Panc1 (cell line): Measurements from ENCODE around the gene ZNF570.

Experiments used
- CTCF ChIP-seq: fragments of 450-650 bp; IDR thresholded peaks from 2 replicates; pipeline ENCODE4 v1.5.1; 2017; ENCODE audit warnings: mild to moderate bottlenecking
- POLR2AphosphoS5 ChIP-seq: IDR thresholded peaks from 2 replicates; pipeline ENCODE4 v1.6.1; 2012; ENCODE audit warnings: mild to moderate bottlenecking, low read depth, low read length, moderate library complexity
- SIN3A ChIP-seq: IDR thresholded peaks from 2 replicates; pipeline ENCODE4 v1.6.1; 2012; ENCODE audit warnings: low read depth, mild to moderate bottlenecking, low read length, moderate library complexity, borderline replicate concordance; ENCODE audit not compliant: insufficient read depth
- TCF7L2 ChIP-seq: IDR thresholded peaks from 2 replicates; pipeline ENCODE4 v1.6.1; 2011; ENCODE audit warnings: mild to moderate bottlenecking, low read depth, low read length, inconsistent platforms

GRCh38 chr19:37511821-37512220, 42.7 kb downstream of the ZNF570 start:
- no peak for TF ChIP-seq CTCF
- TF ChIP-seq SIN3A, result no peak
- TF ChIP-seq POLR2AphosphoS5, result no peak
- no peak for TF ChIP-seq TCF7L2
